ACC112 (cell line): ENCODE results near the gene CCDC86.
"Not testable (repeated sequence)": the region's sequence is repeated elsewhere in the genome, so short reads cannot be mapped to it uniquely, and the experiment has no call there.

Source experiments
- H2AFZ ChIP-seq: fragments of 200-600 bp; sonication (generic); one replicate; pipeline ENCODE4 v1.6.0; 2017; ENCODE audit warnings: antibody characterized with exemption, low read length; ENCODE audit not compliant: unreplicated experiment
- H3K27ac ChIP-seq: fragments of 200-600 bp; sonication (generic); 2 replicates; pipeline ENCODE4 v1.5.1; 2014; ENCODE audit warnings: low read depth, mild to moderate bottlenecking, antibody characterized with exemption, low read length, moderate library complexity
- H3K27me3 ChIP-seq: fragments of 200-600 bp; sonication (generic); 2 replicates; pipeline ENCODE4 v1.6.1; 2014; ENCODE audit warnings: mild to moderate bottlenecking, antibody characterized with exemption, low read length, moderate library complexity, mixed read lengths; ENCODE audit not compliant: insufficient read depth
- H3K36me3 ChIP-seq: fragments of 200-600 bp; sonication (generic); 2 replicates; pipeline ENCODE4 v1.6.1; 2016; ENCODE audit warnings: mild to moderate bottlenecking, antibody characterized with exemption, low read length, moderate library complexity, mixed read lengths; ENCODE audit not compliant: insufficient read depth
- H3K4me1 ChIP-seq: fragments of 200-600 bp; sonication (generic); one replicate; pipeline ENCODE4 v1.6.1; 2016; ENCODE audit warnings: low read length, mixed read lengths; ENCODE audit not compliant: insufficient read depth, unreplicated experiment, control insufficient read depth
- H3K4me3 ChIP-seq: fragments of 200-600 bp; sonication (generic); 2 replicates; pipeline ENCODE4 v1.5.1; 2014; ENCODE audit warnings: mild to moderate bottlenecking, low read depth, low read length
- H3K79me2 ChIP-seq: fragments of 200-600 bp; sonication (generic); one replicate; pipeline ENCODE4 v1.6.0; 2016; ENCODE audit warnings: low read length; ENCODE audit not compliant: control insufficient read depth, unreplicated experiment, insufficient read depth

CCDC86 gene

DNA sequence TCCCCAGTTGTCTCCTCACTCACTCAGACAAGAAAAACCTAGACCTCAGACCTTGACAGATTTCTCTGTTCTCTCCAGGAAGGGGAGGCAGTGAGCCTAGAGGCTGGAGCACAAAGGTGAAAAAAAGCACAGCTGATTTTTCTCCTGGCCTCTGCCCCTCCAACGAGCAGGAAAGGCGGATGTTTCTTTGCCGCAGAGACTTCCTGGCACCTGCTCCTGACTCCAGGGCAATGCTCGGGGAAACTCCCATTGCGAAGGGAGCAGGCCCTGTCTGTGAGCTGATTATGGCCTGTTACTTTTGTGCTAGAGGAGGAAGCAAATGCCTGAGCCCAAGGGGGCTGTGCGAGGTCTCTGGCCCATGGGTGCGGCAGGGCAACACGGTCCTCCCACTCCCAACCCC is 31.3 kb upstream of the CCDC86 start:
- no peaks in the 10 kb centered on the region for H3K79me2 ChIP-seq
- H2AFZ ChIP-seq, result no peak overlapping the region
- H3K4me1 ChIP-seq, result no peaks in the 10 kb centered on the region
- H3K4me3 ChIP-seq, result no peak overlapping the region
- H3K27me3 ChIP-seq, result peaks cover 17% of the 10 kb centered on the region; the same call in 1 of the 2 replicates
- H3K36me3 ChIP-seq, result no peaks in the 10 kb centered on the region
- no peak overlapping the region for H3K27ac ChIP-seq

DNA sequence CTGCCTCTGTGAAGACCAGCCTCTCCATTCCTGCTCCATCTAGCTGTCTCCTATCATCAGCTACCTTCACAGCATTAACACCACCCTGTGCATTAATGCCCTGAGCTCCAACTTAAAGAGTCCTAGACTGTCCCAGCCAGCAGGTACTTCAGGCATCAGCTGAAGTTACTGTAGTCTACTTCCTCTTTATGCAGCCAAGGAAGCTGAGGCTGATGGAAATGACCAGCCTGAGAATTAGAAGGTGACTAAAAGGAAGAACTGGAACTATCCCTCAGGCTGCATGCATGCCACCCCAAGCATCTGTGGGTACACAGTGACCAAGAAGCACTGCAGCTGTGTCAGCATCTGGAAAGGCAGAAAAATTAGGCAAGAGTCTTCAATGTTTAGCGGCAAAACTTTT is 28.6 kb upstream of the CCDC86 start:
- H3K36me3 ChIP-seq, result no peaks in the 10 kb centered on the region
- no peak overlapping the region for H3K4me3 ChIP-seq
- no peak overlapping the region for H2AFZ ChIP-seq
- peaks cover 21% of the 10 kb centered on the region for H3K27me3 ChIP-seq
- no peaks in the 10 kb centered on the region for H3K79me2 ChIP-seq
- H3K27ac ChIP-seq, result no peak overlapping the region
- H3K4me1 ChIP-seq, result no peaks in the 10 kb centered on the region

DNA sequence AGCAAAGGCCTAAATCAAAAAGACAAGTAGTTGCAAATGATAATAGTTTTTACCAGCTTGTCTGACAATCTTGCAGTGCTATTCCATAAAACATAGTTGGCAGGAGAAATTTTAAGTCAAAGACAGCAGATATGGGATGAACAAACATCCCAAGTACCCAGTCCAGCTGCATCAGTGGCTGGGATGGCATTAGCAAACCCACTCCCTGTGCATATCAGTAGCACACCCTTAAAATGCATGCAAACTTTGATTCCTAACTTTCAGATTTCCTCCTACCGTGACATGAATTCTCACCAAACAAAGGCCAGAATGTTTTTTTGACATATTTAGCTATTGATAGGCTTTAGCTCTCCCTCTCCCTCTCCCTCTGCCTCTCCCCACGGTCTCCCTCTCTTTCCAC is 27.8 kb upstream of the CCDC86 start:
- no peak overlapping the region for H3K4me3 ChIP-seq
- no peak overlapping the region for H2AFZ ChIP-seq
- no peaks in the 10 kb centered on the region for H3K36me3 ChIP-seq
- H3K27ac ChIP-seq, result no peak overlapping the region
- H3K79me2 ChIP-seq, result no peaks in the 10 kb centered on the region
- peaks cover 21% of the 10 kb centered on the region for H3K27me3 ChIP-seq
- no peaks in the 10 kb centered on the region for H3K4me1 ChIP-seq

DNA sequence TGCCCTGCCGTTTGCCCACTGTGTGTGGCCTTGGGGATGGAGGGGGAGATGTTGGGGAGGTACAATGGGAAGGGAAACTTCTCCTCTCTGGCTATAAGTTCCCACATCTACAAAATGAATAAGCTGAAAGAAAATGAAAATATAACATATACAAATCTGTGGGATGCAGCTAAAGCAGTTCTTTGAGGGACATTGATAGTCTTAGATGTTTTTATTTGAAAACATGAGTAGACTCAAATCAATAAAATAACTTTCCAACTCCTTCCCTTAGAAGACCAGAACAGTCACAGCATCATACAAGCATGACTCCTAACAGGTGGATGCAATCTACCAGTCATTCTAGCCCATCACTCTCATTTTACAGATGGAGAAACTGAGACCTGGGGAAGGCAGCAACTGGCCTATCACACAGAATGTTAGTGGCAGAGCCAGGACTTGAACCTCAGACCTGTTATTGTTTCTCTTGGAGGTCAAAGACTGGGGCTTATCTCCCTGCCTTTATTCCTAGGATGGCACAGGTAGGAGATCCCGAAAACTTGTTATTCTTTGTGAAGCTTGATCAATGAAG is 25.2 kb upstream of the CCDC86 start:
- no peaks in the 10 kb centered on the region for H3K79me2 ChIP-seq
- no peak overlapping the region for H3K27ac ChIP-seq
- no peak overlapping the region for H3K4me3 ChIP-seq
- no peak overlapping the region for H2AFZ ChIP-seq
- H3K4me1 ChIP-seq, result no peaks in the 10 kb centered on the region
- peaks cover 21% of the 10 kb centered on the region for H3K27me3 ChIP-seq
- H3K36me3 ChIP-seq, result no peaks in the 10 kb centered on the region

DNA sequence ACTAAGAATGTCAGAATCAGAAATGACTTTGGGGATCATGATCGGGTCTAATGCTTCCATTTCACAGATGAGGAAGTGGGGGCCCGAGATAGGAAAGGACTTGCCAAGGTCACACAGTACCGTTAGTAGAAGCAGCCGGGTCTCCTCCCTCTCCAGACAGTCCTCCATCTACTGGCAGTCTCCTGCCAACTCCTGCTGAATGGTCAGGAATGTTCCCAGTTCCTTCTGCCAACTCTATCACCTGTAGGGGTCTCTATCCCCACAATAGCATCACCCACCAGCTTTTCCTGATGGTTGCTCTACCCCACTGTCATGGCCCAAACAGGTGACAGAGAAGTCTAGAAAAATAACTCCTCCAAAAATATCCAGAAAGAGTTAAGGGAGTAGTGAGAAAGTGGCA is 23.9 kb upstream of the CCDC86 start:
- H3K27me3 ChIP-seq, result peaks cover 10% of the 10 kb centered on the region
- H2AFZ ChIP-seq, result no peak overlapping the region
- no peaks in the 10 kb centered on the region for H3K79me2 ChIP-seq
- H3K27ac ChIP-seq, result no peak overlapping the region
- H3K36me3 ChIP-seq, result no peaks in the 10 kb centered on the region
- no peaks in the 10 kb centered on the region for H3K4me1 ChIP-seq
- H3K4me3 ChIP-seq, result no peak overlapping the region

DNA sequence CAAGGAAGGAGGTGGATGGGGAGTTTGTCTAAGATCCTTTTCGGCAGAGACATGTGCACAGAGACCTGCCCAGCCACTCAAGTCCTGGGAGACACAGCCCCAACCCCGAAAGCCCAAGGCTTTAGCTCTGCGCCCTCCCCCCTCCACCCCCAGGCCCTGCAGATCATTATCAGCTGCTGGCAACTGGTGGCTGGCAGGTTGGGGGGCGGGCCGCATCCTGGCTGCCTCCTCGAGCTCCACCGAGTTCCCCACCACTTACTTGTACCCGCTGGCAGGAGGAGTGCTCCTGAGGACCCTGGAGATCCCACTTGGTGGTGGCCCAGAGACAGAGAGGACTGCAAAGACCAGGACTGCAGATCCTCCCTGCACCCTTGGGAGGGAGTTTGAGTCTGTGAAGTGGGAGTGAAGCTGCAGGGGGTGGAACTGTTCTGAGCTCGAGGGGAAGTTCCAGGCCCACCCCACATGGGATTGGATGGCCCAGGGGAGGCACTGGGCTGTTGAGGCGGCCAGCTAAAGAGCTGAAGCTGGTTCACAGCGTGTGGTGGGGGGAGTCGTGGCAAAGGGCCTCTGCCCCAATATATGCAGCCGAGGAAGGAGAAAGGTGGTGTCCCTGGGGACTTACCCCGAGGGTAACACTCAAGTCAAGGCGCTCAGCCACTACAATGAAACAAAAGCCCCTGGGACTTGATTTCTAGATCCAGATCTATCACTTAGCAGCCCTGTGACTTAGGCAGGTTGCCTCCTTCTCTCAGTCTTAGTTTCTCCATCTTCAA is 19.9 kb upstream of the CCDC86 start:
- no peaks in the 10 kb centered on the region for H3K36me3 ChIP-seq
- H3K79me2 ChIP-seq, result no peaks in the 10 kb centered on the region
- no peak overlapping the region for H3K27ac ChIP-seq
- H3K4me1 ChIP-seq, result no peaks in the 10 kb centered on the region
- no peak overlapping the region for H3K4me3 ChIP-seq
- H3K27me3 ChIP-seq, result peaks cover 5% of the 10 kb centered on the region
- H2AFZ ChIP-seq, result no peak overlapping the region

DNA sequence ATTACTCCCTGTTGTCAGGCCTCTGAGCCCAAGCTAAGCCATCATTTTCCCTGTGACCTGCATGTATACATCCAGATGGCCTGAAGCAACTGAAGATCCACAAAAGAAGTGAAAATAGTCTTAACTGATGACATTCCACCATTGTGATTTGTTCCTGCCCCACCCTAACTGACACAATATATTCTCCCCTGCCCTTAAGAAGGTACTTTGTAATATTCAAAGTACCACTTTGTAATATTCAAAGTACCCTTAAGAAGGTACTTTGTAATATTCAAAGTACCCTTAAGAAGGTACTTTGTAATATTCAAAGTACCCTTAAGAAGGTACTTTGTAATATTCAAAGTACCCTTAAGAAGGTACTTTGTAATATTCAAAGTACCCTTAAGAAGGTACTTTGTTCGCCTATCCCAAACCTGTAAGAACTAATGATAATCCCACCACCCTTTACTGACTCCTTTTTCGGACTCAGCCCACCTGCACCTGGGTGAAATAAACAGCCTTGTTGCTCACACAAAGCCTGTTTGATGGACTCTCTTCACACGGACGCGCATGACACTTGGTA is 18.1 kb upstream of the CCDC86 start:
- H2AFZ ChIP-seq, result not testable (repeated sequence)

DNA sequence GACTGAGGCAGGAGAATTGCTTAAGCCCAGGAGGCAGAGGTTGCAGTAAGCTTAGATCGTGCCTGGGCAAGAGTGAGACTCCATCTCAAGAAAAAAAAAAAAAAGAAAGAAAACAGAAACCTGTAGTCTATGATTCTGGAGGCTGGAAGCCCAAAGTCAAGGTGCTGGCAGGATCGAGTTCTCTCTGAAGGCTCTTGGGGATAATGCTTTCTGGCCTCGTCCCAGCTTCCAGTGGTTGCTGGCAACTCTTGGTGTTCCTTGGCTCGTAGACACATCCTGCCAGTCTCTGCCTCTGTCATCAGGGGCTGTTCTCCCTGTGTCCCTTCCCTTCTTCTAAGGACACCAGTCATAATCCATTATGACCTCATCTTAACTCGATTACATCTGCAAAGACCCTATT is 16.8 kb upstream of the CCDC86 start:
- H2AFZ ChIP-seq, result no peak overlapping the region
- H3K36me3 ChIP-seq, result no peaks in the 10 kb centered on the region
- H3K4me3 ChIP-seq, result no peak overlapping the region
- H3K27ac ChIP-seq, result no peak overlapping the region
- H3K27me3 ChIP-seq, result no peaks in the 10 kb centered on the region
- H3K79me2 ChIP-seq, result no peaks in the 10 kb centered on the region
- H3K4me1 ChIP-seq, result no peaks in the 10 kb centered on the region

More for the DNA sequence above, 18.1 kb upstream of the CCDC86 start:
- not testable (repeated sequence) for H3K79me2 ChIP-seq, H3K36me3 ChIP-seq, H3K27ac ChIP-seq, H3K27me3 ChIP-seq, H3K4me3 ChIP-seq, H3K4me1 ChIP-seq

DNA sequence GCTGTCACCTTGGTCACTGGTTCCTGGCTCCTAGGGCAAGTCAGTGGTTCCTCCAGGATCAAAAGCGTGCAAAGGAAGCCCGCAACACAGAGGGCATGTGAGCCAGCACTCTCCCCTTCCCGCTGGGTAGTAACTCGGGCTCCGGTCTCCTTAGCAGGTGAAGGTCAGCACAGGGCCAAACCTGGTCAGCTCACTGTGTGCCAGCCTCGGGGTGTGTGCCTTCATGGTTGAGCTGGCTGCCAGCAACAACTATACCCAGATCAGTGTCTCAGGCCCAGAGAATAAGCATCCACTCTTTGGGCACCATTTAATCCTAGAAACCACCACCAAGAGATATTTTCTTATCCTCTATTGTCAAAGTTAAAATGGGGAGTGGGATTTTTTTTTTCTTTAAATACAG is 16.1 kb upstream of the CCDC86 start:
- H3K36me3 ChIP-seq, result no peaks in the 10 kb centered on the region
- H3K27me3 ChIP-seq, result no peaks in the 10 kb centered on the region
- H3K4me1 ChIP-seq, result no peaks in the 10 kb centered on the region
- no peak overlapping the region for H2AFZ ChIP-seq
- H3K79me2 ChIP-seq, result no peaks in the 10 kb centered on the region
- H3K4me3 ChIP-seq, result no peak overlapping the region
- no peak overlapping the region for H3K27ac ChIP-seq

DNA sequence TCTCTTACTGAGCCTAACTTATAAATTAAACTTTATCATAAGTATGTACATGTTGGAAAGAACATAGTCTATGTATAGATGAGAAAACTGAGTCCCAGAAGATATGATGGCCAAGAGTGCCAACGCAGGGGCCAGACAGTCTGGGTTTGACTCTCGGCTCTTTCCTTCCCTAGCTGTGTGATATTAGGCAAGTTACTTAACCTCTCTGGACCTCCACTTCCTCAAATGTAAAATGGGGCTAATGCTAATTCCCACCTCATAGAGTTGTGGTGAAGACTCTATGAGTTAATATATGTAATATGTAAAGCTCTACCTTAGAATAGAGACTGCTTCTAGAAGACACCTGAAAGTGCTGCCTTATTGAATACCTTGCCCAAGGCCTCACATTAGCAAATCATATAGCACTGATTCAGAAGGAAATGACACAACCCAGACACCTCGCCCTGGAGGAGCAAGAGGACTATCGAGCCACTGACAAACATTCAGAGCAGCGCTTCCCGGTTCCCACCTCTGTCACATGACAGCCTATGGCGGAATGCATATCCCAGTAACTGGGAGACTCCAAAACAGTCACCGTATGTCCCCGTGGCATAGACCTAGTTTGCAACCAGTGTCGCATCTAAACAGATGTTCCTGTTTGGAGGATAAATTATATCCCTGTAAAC is 11.3 kb upstream of the CCDC86 start:
- no peaks in the 10 kb centered on the region for H3K79me2 ChIP-seq
- H2AFZ ChIP-seq, result no peak overlapping the region
- no peak overlapping the region for H3K4me3 ChIP-seq
- peaks cover 7% of the 10 kb centered on the region for H3K4me1 ChIP-seq
- peaks cover 10% of the 10 kb centered on the region; the same call in 1 of the 2 replicates for H3K27me3 ChIP-seq
- no peaks in the 10 kb centered on the region for H3K36me3 ChIP-seq
- H3K27ac ChIP-seq, result no peak overlapping the region
